8988T (cell line): ENCODE measurements around the gene SPDEF.

ENCODE experiments used
- DNase-seq: peaks from one replicate; pipeline ENCODE4 v3.0.0; 2011

Gene SPDEF

GRCh38 chr6:34556031-34556471 is at the start of gene SPDEF:
Gene SPDEF (minus strand): TSS chr6:34556329. CDS start chr6:34544455, 11,874 bp downstream.
- no peak for DNase-seq

DNA sequence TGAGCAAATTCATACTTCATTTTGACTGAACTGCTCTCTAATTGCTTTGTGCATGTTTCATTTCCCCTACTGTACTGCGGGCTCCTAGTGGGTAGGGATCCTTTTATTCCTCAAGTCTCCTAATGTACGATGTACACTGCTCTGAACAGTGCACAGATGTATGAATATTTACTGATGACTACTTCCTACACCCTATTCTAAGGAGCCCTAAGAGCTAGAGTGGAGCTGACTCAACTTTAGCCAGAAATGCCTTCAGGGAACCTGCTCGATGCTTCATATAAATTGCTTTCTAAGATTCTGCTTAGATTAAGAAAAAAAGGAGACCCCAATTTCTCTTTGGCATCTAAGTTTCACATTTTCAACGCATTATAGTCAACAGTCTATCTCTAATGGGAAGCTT is 47.6 kb upstream of the SPDEF start:
- DNase-seq, result no peak

DNA sequence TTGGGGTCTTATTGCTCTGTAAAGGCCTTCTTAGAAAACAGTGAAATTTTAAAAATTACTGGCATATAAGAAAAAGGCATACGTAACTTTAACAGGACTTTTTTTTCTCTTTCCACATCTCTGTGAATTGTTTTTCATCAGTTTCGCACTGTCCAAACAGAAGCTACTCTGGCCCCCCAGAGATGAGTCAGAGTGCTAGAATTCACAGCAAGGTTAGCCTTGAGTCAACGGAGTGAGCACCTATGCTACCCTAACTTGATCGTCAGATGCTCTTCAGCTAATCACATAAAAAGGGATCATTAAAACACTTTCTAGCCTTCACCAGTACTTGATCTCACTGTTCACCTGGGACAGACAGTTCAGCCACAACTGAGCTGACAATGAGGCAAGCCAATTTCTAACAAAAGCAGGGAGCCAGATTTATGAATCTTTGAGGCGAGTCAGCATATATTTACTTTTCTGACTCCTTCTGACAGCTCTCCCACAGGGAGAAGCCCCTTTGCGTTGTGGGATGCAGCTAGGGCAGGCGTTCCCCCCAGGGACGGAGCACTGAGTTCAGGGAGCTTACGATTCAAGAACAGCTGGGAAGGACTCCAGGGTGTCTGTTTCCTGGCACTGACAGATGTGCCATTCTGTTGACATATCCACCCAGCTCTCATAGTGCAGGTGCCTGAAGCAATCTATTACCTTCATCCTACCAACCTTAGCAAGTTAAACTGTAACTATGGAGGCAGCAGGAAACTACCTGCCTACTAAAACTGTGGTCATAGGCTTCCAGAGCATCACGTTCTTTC is 46.4 kb upstream of the SPDEF start:
- no peak for DNase-seq

- DNase-seq, result no peak
These were observed 45.6 kb upstream of the SPDEF start for GRCh38 chr6:34601706-34602105.

GRCh38 chr6:34600796-34601195 is 44.7 kb upstream of the SPDEF start:
- DNase-seq, result no peak

GRCh38 chr6:34600101-34600500 is 44.0 kb upstream of the SPDEF start:
- no peak for DNase-seq

DNA sequence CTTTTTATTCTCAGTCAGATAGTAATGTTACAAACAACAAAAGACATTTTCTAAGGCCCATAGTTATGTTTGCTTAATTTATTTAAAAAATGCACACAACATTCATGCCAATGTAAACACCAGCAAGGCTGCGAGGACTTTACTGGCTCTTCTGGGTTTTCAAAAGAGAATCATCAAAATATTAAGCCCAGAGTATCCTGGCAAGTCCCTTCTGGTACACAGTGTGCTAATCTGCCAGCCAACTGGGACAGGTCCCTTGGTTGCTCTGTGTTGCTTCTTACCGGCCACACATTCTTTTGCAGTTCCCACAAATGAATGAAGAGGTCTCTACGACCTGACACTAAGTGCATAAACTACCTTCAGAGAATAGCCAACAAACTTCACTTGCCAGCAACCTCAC is 42.6 kb upstream of the SPDEF start:
- no peak for DNase-seq

DNA sequence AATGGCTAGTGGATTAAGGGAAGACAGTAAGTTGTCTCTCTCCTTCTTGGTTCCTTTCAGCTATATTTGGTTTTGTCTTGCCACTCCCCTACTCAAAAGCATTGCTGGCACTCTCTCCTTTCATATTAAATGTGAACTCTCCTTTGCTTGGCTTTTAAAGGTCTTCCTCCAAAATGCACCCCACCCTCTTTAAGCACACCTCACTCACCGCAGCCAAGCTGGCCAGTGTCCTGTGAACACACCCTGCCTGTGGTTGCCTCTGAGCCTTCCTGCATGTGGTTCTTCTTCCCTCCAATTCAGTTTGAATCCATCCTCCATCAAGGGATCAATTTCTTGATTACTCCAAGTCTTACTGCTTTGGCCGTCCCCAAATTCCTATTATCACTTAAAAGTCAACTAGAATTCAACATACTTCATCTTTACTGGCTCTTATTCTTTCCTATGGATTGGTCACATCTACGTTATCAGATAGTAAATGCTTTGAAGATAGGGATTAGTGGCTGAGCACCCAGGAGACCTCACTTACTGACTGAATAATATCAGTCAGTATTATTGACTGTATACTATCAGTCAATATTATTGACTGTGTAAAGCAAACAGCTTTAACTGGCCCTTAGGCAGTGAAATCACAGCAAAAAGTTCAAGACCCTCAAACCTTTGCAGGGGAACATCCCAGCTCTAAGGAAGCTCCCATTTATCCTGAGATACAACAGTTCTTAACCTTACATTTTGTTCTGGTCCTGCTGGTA is 41.6 kb upstream of the SPDEF start:
- DNase-seq, result no peak

DNA sequence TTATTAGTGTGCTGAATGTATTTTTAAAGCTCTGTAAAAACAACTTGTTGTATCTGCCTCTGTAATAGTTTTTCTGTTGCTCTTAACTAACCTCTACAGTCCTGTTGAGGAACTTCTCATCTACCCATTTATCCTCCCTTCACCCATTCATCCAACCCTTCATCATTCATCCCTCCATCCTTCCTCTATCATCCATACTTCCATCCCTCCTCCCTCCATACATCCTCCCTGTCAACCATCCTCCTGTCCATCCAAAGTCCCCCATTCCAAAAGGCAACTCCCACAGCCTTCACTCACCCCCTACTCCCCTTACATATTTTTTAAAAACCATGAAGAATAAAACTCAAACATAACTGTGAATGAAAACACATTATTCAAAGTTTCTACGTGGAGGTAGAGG is 40.7 kb upstream of the SPDEF start:
- no peak for DNase-seq

GRCh38 chr6:34595332-34596184 is 39.4 kb upstream of the SPDEF start:
- DNase-seq, result no peak

DNA sequence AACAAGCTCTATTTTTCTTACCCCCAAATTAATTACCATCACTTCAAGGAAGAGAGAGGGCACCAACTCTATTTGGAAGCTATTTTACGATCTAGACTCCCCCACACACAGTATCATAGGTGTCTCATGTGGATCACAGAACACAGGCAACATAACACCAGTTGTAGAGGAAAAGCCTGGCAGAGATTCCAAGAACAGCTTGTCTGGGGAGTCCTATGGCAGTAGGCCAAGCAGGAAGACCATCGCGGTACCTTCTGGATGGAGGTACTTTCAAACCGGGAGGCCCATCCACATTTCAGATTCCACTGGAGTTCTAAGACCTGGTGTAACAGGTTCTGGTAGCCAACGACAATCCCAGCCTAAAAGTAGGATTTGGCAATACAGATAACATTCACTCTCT is 37.6 kb upstream of the SPDEF start:
- DNase-seq, result no peak

GRCh38 chr6:34592208-34592952 is 36.3 kb upstream of the SPDEF start:
- DNase-seq, result no peak

DNA sequence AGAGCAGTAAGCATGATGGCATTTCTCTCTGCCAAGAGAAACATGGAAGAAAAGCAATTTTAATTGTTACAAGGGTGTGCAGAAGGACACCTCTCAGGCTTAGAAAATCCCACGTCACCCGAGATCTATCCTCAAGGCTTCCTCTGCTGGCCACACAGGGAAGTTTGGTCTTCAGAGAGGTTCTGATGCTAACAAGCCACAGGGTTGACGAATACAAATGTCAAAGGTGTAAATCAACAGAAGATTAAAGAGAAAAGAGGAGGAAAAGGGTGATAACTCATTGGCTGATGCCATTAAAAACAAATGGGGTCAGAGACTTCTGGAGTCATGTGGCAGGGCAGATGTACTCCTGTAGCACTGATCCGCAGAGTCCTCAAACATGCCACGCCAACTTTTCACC is 33.6 kb upstream of the SPDEF start:
- no peak for DNase-seq

DNA sequence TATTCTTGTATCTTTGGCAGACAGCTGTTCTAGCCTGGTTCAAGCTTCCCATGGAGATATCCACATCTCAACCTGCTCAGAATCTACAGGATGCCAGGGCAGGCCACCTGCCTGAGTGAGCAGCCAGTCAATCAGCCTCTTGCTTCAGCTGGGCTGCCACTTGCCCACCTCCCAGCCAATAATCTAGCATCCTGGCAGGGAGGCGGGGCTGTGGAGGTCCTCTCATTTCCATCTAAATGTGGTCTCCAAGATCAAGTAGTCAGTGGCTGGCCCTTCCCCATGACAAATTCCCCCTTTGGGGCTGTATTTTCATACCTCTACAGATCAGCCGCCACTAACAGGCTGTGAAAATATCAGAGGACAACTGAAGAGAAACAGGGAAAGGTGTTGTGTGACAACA is 33.0 kb upstream of the SPDEF start:
- DNase-seq, result no peak

GRCh38 chr6:34587851-34588250 is 31.7 kb upstream of the SPDEF start:
- no peak for DNase-seq

GRCh38 chr6:34587325-34587724 is 31.2 kb upstream of the SPDEF start:
- no peak for DNase-seq

DNA sequence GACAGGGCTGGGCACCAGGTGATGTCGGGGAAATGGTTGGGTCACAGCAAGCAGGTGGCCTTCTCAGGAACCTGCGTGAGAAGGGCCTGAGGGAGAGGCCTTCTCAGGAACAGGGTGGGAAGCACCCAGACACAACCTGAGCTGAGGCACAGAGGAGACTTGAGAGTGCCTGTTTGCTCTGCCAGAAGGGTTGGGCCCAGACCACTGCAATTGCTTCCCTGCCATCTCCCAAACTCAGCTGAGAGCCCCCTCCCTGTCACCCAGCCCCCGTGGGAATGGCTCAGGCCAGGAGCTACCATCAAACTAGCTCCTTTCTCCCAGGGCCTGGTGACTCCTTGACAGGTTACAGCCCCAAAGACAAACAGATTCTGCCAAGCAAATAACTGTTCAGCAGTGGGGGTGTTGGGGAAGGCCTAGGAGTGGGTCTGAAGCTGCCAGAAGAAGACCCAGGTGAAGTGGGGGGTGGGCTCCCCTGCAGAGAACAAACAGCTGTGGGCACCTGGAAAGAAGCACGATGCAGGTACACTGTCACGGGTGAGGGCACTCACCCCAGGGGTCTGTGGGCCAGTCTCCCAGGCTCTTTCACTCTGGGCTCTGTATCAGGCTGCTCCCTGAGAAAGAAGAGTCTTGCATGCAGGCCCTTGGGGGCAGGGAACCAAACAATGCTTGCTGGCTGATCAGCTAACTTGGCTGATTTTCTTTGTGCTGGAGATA is 30.4 kb upstream of the SPDEF start:
- DNase-seq, result no peak

- DNase-seq, result no peak
These were observed 29.5 kb upstream of the SPDEF start for GRCh38 chr6:34585512-34586061.

DNA sequence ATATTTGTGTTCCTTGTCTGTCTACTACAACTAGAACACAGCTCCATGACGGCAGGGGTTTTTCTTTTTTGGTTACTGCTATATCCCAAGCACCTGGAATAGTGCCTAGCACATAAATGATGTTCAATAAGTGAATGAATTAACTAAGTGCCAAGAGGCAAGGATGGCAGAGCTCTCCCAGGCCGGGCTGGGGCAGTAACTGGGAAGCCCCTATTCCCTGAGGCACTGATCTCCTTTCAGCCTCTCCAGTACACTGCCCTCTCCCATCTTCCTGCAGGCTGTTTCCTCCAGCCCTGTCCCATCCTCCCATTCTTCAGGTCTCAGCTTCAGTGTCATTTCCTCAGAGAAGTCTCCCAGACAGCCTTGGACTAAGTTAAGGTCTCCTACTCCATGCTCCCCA is 29.0 kb upstream of the SPDEF start:
- no peak for DNase-seq

- no peak for DNase-seq
These were observed 28.6 kb upstream of the SPDEF start for GRCh38 chr6:34584694-34585093.

GRCh38 chr6:34583861-34584604 is 27.9 kb upstream of the SPDEF start:
- DNase-seq, result no peak
